Fibroblast of peridontal ligament (primary cell): ENCODE data around the gene GLCCI1.
"Not testable (repeated sequence)": the region's sequence is repeated elsewhere in the genome, so short reads cannot be mapped to it uniquely, and the experiment has no call there.

ENCODE experiments used
- DNase-seq: peaks from one replicate; pipeline ENCODE4 v3.0.0-alpha.2; 2010; ENCODE audit errors: extremely low read depth

GLCCI1 gene

DNA sequence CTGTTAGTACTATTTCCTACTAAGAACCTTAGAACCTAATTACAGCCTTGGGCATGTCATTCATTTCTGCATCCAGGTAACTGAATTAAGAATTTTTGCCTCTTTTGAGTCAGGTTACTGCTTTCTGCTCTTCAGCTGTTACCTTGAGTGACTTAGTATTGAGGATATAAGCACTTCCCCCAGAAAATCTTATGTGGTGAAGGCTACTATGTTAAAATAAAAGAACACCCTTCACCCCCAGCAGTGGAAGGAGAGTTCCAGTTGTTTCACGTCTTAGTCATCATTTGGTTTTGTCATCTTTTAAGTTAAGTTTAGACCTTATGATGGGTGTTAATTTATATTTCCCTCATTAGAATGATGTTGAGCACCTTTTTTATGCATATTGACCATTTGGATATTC lies 82.8 kb downstream of the GLCCI1 start:
- DNase-seq = no peak

- no peak for DNase-seq
Measured at GRCh38 chr7:8051998-8052397, 83.4 kb downstream of the GLCCI1 start.

DNA sequence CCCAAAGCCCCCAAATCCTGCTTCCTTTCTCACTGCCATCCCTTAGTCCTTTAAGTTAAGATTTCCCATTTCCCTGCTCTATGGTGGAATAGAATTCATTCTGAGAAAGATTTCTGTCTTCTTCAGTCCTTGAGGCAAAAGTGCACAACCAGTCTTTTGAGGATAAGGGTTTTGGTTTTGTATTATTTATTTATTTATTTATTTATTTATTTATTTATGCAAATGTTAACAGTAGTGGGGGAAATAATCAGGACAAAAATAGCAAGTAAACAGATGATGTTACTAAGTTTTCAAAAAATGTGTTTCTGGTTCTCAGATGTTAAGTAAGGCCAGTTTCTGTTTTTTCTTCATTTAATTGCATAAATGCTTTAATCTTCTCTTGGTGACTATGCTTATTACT lies 84.2 kb downstream of the GLCCI1 start:
- DNase-seq = no peak

GRCh38 chr7:8056439-8056838 lies 87.8 kb downstream of the GLCCI1 start:
- DNase-seq = peak; percentile 43

DNA sequence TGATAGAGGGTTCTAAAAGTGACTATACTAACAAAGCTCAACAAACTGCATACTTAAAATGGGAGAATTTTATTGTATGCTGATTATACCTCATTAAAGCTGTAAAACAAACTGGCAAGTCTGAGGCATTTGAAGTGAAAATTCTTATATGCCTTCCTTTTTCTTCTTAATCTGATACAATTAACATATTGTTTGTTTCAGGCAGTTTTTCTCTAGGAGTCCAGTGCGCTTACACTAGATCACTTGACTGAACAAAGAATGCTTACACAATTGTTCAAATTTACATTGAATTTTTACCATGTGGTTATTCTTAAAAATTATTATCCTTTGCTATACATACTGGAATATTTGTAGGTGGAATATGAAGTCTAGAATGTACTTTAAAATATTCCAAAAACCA lies 89.0 kb downstream of the GLCCI1 start:
- DNase-seq = no peak

DNA sequence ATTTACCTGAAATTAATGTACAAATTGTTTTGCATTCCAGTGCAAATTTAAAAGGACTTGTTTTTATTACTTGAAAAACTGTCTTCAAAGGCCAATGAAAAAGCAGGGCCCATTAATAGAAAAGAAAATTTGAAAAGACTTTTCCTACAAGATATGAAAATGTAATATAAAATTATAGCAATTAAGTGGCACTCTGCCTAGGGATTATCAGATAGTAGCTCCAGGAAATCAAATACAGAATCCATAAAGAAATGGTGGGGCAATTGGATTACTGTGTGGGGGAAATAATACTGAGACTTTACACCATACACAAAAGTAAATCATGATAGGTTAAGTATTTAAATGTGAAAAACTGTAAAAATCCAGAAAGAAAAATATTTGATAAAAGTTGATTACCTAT lies 89.7 kb downstream of the GLCCI1 start:
- no peak for DNase-seq

- DNase-seq = no peak
Measured at GRCh38 chr7:8058852-8059251, 90.3 kb downstream of the GLCCI1 start.

- DNase-seq = peak; percentile 49
Measured at GRCh38 chr7:8060241-8060640, 91.6 kb downstream of the GLCCI1 start.

DNA sequence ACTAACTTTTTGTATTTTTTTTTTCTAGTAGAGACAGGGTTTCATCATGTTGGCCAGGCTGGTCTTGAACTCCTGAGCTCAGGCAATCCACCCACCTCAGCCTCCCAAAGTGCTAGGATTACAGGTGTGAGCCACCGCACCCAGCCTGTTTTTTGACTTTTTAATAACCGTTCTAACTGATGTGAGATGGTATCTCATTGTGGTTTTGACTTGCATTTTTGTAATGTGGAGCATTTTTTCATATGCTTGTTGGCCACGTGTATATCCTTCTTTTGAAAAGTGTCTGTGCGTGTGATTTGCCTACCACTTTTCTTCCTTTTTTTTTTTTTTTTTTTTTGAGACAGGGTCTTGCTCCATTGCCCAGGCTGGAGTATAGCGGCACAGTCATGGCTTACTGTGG lies 94.7 kb downstream of the GLCCI1 start:
- DNase-seq = not testable (repeated sequence)

GRCh38 chr7:8063706-8064297 lies 95.2 kb downstream of the GLCCI1 start:
- no peak for DNase-seq

- no peak for DNase-seq
Measured at GRCh38 chr7:8064828-8065227, 96.2 kb downstream of the GLCCI1 start.

- peak; percentile 95 for DNase-seq
Measured at GRCh38 chr7:8065356-8065813, 96.8 kb downstream of the GLCCI1 start.

DNA sequence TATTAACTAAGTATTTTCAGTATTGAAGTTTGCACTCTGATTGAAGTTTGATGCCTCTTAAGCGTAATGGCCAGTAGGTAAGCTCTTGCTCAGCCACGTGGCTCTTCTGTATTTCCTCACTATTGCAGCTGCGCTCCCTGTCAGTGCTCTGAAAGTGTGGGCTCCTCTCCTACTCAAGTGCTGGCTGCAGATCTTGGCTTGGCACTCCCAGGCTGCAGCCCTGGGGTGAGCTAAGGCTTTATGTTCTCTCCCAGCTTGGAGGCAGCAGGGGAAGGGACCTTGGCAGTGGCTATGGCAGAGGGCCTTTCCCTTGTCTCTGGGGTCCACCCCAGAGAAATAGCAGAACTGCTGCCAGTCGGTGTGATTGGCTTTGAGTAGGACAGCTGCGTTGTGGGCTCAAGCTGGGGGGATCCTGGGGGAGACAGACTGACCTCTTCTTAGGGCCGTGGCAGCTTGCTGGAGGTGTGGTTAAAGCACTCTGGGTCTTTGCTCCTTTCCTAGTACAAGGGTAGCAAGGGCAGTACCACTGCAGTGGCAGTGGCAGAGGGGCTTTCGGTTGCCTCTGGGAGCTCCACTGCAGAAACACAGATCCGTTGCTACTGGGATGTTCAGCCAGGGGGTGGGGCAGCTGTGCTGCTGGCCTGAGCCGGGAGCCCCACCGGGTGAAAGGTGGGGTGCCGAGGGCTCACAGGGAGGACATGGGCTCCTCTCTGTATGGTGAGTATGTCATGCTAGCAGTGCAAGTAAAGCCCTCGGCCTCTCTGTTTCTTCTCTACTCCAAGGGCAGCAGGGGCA lies 100.5 kb downstream of the GLCCI1 start:
- DNase-seq = no peak

DNA sequence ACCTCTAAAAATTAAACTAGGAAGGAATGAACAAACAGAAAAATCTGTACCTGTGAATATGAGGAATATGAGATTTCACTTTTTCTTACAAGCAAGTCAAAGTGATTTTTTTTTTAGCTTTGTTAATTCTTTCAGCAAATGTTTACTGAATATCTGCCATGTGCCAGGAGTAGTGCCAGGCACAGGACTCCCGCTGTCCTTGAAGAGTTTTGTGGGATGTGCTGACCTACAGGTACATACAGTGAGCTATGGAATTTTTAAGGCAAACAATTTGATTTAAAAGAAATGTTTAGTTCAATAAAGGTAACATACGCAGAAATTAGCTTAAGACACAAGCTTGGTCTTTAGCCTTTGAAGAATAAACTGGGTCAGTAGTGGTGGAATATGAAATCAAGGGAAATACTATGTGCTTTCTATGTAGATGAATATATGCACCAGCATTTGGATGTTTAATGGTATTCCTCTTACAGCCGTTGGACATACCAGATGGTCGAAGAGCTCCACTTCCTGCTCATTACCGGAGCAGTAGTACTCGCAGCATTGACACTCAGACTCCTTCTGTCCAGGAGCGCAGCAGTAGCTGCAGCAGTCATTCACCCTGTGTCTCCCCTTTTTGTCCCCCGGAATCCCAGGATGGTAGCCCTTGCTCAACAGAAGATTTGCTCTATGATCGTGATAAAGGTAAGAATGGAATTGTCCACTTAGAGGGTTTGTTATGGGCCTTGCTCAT lies 102.0 kb downstream of the GLCCI1 start:
- DNase-seq = no peak

DNA sequence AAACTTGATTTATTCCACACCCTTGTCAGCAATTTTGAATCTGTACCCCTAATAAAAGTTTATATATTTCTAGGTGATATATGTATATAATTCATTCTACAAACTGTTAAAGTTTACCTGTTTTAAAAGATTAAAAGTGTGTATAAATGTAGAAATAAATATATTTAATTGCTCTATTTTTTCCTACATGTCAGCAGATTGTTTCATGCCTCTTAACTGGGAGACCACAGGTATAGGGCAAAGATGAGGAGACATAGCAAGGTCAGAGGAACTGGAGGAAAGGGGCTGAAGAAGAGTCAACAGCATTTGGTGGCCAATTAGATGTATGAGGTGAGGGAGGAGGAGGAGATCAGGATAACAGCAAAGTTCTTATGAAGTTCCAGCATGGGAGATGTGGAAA lies 109.8 kb downstream of the GLCCI1 start:
- no peak for DNase-seq

DNA sequence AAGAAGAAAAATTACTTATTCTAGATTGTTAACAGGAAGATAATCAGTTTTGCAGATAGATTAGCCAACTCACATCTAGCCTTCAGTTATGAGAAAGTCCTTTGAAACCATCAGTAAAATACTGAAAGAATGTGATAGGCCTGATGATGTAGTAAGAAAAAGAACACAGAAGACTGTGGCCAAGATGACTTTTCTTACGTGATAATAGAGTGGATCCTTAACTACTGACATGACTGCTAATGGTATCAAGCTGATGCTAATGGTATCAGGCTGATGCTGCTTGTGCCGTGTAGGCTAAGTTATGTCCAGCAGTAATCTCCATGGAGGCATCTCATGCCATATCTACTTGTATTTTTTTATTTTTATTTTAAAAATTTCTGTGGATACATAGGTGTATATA lies 114.2 kb downstream of the GLCCI1 start:
- no peak for DNase-seq

- DNase-seq = no peak
Measured at GRCh38 chr7:8084836-8085235, 116.2 kb downstream of the GLCCI1 start.

GRCh38 chr7:8085420-8085819 lies 116.8 kb downstream of the GLCCI1 start:
- no peak for DNase-seq

DNA sequence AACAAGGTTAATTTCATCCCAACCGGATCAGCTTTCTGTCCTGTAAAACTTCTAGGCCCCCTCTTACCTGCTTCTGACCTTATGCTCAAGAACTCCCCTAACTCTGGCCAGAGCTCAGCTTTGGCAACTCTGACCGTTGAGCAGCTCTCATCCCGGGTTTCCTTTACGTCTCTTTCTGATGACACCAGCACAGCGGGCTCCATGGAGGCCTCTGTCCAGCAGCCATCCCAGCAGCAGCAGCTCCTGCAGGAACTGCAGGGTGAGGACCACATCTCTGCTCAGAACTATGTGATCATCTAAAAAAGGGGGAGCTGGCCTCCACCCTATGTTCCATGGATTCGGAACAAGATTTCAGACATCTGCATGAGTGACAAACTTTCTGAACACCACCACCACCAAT lies 117.6 kb downstream of the GLCCI1 start:
- DNase-seq = no peak

DNA sequence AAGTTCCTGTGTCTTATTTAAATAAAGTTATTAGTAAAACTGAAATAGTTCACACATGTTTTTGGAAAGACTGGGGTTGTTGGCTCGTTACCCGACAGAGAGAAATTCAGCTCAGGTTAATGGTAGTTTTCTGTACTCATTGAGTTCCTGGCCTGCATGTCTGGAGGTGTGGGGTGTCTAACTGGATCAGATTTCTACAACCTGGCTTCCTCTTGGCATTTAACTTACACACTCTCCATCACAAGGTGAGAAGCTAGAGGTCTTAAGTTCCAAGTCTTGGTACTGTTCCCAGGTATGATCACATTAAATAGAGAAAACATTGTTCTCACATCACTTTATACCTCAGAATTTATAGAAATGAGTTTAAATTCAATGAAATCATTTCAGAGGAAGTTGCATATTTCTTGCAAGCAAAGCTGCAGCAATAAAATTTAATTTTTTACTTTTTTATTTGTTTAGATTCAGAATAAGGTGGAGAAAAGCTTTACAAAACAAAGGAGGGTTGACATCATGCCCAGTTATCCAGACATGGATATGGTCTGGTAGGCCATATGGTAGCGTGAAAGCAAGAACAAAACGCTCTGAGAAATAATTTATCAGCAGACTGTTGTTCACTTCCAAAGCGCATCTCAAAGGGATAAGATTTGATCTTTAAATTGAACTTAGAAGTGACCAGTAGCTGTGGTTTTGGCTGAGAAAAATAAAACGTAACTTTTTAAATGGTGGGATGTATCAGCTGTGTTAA lies 120.6 kb downstream of the GLCCI1 start:
- no peak for DNase-seq

DNA sequence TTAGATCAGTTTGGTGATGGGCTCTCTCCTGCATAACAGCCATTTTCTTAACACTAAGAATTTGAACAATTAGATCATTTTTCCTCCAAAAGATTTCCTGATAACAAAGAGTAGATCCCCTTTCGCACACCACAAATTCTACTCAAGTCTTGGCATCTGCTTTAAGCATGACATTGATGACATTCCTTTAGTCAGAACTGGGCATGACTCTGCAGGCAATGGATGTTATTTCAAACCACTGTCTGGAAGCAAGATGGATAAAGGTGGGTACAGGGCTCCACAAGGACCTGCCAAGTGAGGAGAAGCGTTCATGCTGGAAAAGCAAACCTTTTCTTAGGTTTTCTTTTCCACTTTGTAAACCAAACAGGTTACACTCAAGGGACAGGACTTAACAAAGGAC lies 123.5 kb downstream of the GLCCI1 start:
- DNase-seq = no peak
